Stimulated activated CD8-positive, alpha-beta memory T cell treated with anti-CD3 and anti-CD28 coated beads, Interleukin-15, amount 100 ng/mL, for 4 hours (primary cell): ENCODE results near the gene DOCK7.
"Not testable (repeated sequence)": the region's sequence is repeated elsewhere in the genome, so short reads cannot be mapped to it uniquely, and the experiment has no call there.

ENCODE experiments used
- DNase-seq, 2 donors: peaks; one replicate each; pipeline ENCODE4 v3.0.0-alpha.2; 2020; ENCODE audit warnings: low read depth in 2 of 2

Gene DOCK7

GRCh38 chr1:62691062-62691844 is 3.1 kb upstream of the DOCK7 start:
- no peak for DNase-seq

GRCh38 chr1:62689524-62689923 is 1.3 kb upstream of the DOCK7 start:
- no peak for DNase-seq

- DNase-seq, result no peak
Measured at GRCh38 chr1:62688687-62689085, 500 bp upstream of the DOCK7 start.

- no peak for DNase-seq
Measured at GRCh38 chr1:62687421-62687902, 724 bp downstream of the DOCK7 start.

GRCh38 chr1:62686822-62687221 is 1.4 kb downstream of the DOCK7 start:
- DNase-seq, result no peak

- no peak for DNase-seq
Measured at GRCh38 chr1:62685431-62685859, 2.7 kb downstream of the DOCK7 start.

GRCh38 chr1:62682531-62682930 is 5.7 kb downstream of the DOCK7 start:
- no peak for DNase-seq

GRCh38 chr1:62680992-62681391 is 7.2 kb downstream of the DOCK7 start:
- DNase-seq, result not testable (repeated sequence)

- DNase-seq, result not testable (repeated sequence)
Measured at GRCh38 chr1:62677822-62678221, 10.4 kb downstream of the DOCK7 start.

GRCh38 chr1:62676611-62677356 is 11.4 kb downstream of the DOCK7 start:
- no peak for DNase-seq

- no peak for DNase-seq
Measured at GRCh38 chr1:62673629-62674028, 14.6 kb downstream of the DOCK7 start.

- no peak for DNase-seq
Measured at GRCh38 chr1:62672029-62672428, 16.2 kb downstream of the DOCK7 start.

- no peak for DNase-seq
Measured at GRCh38 chr1:62654744-62655143, 33.4 kb downstream of the DOCK7 start.

- DNase-seq, result no peak
Measured at GRCh38 chr1:62652387-62652786, 35.8 kb downstream of the DOCK7 start.

- DNase-seq, result no peak
Measured at GRCh38 chr1:62643283-62643682, 44.9 kb downstream of the DOCK7 start.

GRCh38 chr1:62637392-62638105 is 50.6 kb downstream of the DOCK7 start:
- DNase-seq, result no peak

- DNase-seq, result no peak
Measured at GRCh38 chr1:62628506-62628905, 59.7 kb downstream of the DOCK7 start.

- DNase-seq, result no peak
Measured at GRCh38 chr1:62625415-62625814, 62.8 kb downstream of the DOCK7 start.

- no peak for DNase-seq
Measured at GRCh38 chr1:62621907-62622306, 66.3 kb downstream of the DOCK7 start.

GRCh38 chr1:62613890-62614289 is 74.3 kb downstream of the DOCK7 start:
- no peak for DNase-seq

- DNase-seq, result no peak
Measured at GRCh38 chr1:62613325-62613727, 74.9 kb downstream of the DOCK7 start.

GRCh38 chr1:62612770-62613169 is 75.4 kb downstream of the DOCK7 start:
- no peak for DNase-seq
